CD14-positive monocyte (primary cell): ENCODE results near the gene LDLRAD4. TPM values are rescaled to one million over a fixed set of nuclear protein-coding genes. Genes with fewer than 3 reads are reported as not detected.

Experiments used
- DNase-seq, 3 donors: peaks; one replicate each; pipeline ENCODE4 v3.0.0-alpha.2; 2011 to 2022
- H2AFZ ChIP-seq: 2 replicates; pipeline ENCODE4 v1.6.0; 2012; ENCODE audit warnings: mild to moderate bottlenecking, low read depth, low read length, inconsistent platforms; ENCODE audit not compliant: insufficient read depth, poor library complexity, severe bottlenecking
- H3K27ac ChIP-seq, 2 donors: 1 replicate in 1 of 2; 2 replicates in 1 of 2; pipeline ENCODE4 v1.5.1; 2012 to 2013; ENCODE audit warnings: low read length in 2 of 2, control low read depth in 1 of 2, inconsistent platforms in 1 of 2, low read depth in 1 of 2, mild to moderate bottlenecking in 1 of 2
- H3K27me3 ChIP-seq, 2 donors: one replicate each; pipeline versions ENCODE4 v1.6.0 to v1.6.1; 2011 to 2013; ENCODE audit warnings: low read length in 2 of 2; ENCODE audit not compliant: control insufficient read depth in 2 of 2, insufficient read depth in 2 of 2
- H3K36me3 ChIP-seq, 2 donors: replicated peaks in 1 of 2; 1 replicate in 1 of 2; 2 replicates in 1 of 2; pipeline versions ENCODE4 v1.5.1 to v1.6.1; 2012 to 2013; ENCODE audit warnings: low read length in 2 of 2, control low read depth in 1 of 2, inconsistent platforms in 1 of 2, mild to moderate bottlenecking in 1 of 2; ENCODE audit not compliant: insufficient read depth in 2 of 2, control insufficient read depth in 1 of 2
- H3K4me1 ChIP-seq, 2 donors: 1 replicate in 1 of 2; 2 replicates in 1 of 2; pipeline versions ENCODE4 v1.5.1 to v1.6.1; 2012 to 2013; ENCODE audit warnings: low read length in 2 of 2, control low read depth in 1 of 2, inconsistent platforms in 1 of 2, mild to moderate bottlenecking in 1 of 2, moderate library complexity in 1 of 2; ENCODE audit not compliant: insufficient read depth in 2 of 2, control insufficient read depth in 1 of 2
- H3K4me2 ChIP-seq: replicated peaks from 2 replicates; pipeline ENCODE3; 2012; ENCODE audit warnings: low read length, moderate library complexity, mild to moderate bottlenecking; ENCODE audit not compliant: poor library complexity, severe bottlenecking; ENCODE audit errors: extremely low read depth
- H3K4me3 ChIP-seq, 3 experiments: fragments of 200-600 bp in 1 of 3; sonication (generic) in 1 of 3; replicated peaks in 1 of 3; 1 replicate in 2 of 3; 2 replicates in 1 of 3; pipeline ENCODE4 v1.5.1; 2011 to 2013; ENCODE audit warnings: low read length in 3 of 3, mild to moderate bottlenecking in 3 of 3, control low read depth in 2 of 3, low read depth in 2 of 3, inconsistent platforms in 1 of 3, moderate library complexity in 1 of 3
- H3K79me2 ChIP-seq: 2 replicates; pipeline ENCODE4 v1.6.0; 2012; ENCODE audit warnings: mild to moderate bottlenecking, control low read depth, inconsistent platforms, low read length, moderate library complexity; ENCODE audit not compliant: insufficient read depth
- H3K9ac ChIP-seq: 2 replicates; pipeline ENCODE4 v1.6.0; 2017; ENCODE audit warnings: low read length, mild to moderate bottlenecking; ENCODE audit not compliant: insufficient read depth, poor library complexity, severe bottlenecking
- H3K9me3 ChIP-seq, 2 donors: replicated peaks in 1 of 2; 1 replicate in 1 of 2; 2 replicates in 1 of 2; pipeline versions ENCODE4 v1.5.1 to v1.6.1; 2012 to 2013; ENCODE audit warnings: low read length in 2 of 2, control low read depth in 1 of 2; ENCODE audit not compliant: control insufficient read depth in 1 of 2, insufficient read depth in 1 of 2
- H4K20me1 ChIP-seq: 2 replicates; pipeline ENCODE4 v1.6.0; 2012; ENCODE audit warnings: mild to moderate bottlenecking, low read length, control low read depth, moderate library complexity; ENCODE audit not compliant: insufficient read depth
- H3K27ac Mint-ChIP-seq, 7 donors: one replicate each; pipeline ENCODE4 v1.8.0; 2020; ENCODE audit warnings: mild to moderate bottlenecking in 7 of 7, mixed read lengths in 7 of 7, moderate library complexity in 6 of 7, inconsistent platforms in 2 of 7
- H3K27me3 Mint-ChIP-seq, 3 donors: one replicate each; pipeline ENCODE4 v1.8.0; 2021 to 2022; ENCODE audit warnings: low read depth in 3 of 3, mild to moderate bottlenecking in 3 of 3, mixed read lengths in 3 of 3, moderate library complexity in 3 of 3, inconsistent platforms in 1 of 3
- H3K36me3 Mint-ChIP-seq, 2 donors: one replicate each; pipeline ENCODE4 v1.8.0; 2020; ENCODE audit warnings: mixed read lengths in 2 of 2, inconsistent platforms in 1 of 2, mild to moderate bottlenecking in 1 of 2
- H3K4me1 Mint-ChIP-seq: one replicate; pipeline ENCODE4 v1.8.0; 2020; ENCODE audit warnings: mild to moderate bottlenecking, mixed read lengths
- H3K4me3 Mint-ChIP-seq, 2 donors: one replicate each; pipeline ENCODE4 v1.8.0; 2020; ENCODE audit warnings: mild to moderate bottlenecking in 2 of 2, mixed read lengths in 2 of 2, moderate library complexity in 1 of 2
- H3K9me3 Mint-ChIP-seq, 7 donors: one replicate each; pipeline ENCODE4 v1.8.0; 2020 to 2022; ENCODE audit warnings: mixed read lengths in 7 of 7, mild to moderate bottlenecking in 6 of 7, moderate library complexity in 6 of 7, inconsistent platforms in 2 of 7
- CTCF ChIP-seq: fragments of 200-600 bp; IDR thresholded peaks from one replicate; pipeline ENCODE4 v1.8.0; 2022; ENCODE audit warnings: antibody characterized with exemption, mild to moderate bottlenecking
- WGBS: methylation state at CpG from one replicate; pipeline ENCODE4 v1.1.5; 2013; ENCODE audit warnings: missing lambda C conversion rate; ENCODE audit not compliant: insufficient coverage; 5-methylcytosine and 5-hydroxymethylcytosine counted together
- intact Hi-C, 2 donors: fragments of 100-400 bp; cut with micrococcal nuclease; formaldehyde crosslinking; loops; one replicate each; pipeline versions ENCODE4 v1.15.0 to v1.15.1; 2023
- polyA plus RNA-seq, 3 donors: library from polyadenylated mRNA; depleted of rRNA in 1 of 3; unstranded in 2 of 3; stranded (reverse) in 1 of 3; fragments of 300-500 nt in 2 of 3; fragments of >200 nt in 1 of 3; fragmentation: Illumina TruSeq in 2 of 3; gene quantifications; 1 replicate in 2 of 3; 2 replicates in 1 of 3; pipeline ENCODE4 v1.2.3, GENCODE V29; 2012 to 2021

The LDLRAD4 gene
- polyA plus RNA-seq, 3 donors, result 13.5 to 15.4 (median 13.8) TPM

DNA sequence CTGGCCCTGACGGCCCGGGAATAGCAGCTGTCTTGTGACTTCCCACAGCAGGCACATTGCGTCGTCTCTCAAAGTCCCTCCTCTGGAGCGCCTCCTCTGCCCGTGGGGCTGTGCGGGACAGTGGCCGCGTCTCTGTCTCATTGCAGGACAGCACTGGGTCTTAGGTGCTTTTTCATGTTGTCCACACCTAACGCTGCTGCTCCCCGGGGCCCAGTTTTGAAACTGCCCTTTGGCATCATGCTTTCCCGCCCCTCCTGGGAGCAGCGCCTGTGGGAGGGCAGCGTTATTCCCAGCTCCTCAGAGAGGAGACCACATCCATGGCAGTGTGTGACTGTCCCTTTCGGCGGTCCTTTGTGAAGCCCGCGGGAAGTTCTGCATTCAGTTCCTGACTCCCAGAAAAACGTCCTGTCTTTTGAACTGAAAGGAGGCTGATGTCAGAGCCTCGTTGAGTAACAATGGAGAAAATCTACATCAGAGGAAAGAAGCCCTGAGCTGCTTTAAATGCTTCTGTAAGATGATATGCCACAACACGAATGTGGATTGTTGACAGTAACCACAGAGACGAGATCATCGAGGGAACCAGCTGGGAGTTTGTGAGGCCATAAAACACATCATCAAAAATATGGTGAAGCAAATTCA lies 281.8 kb downstream of the LDLRAD4 start:
- Mint-ChIP-seq H3K4me1 (peaks cover 2% of the 10 kb centered on the region), H3K27me3 (peaks cover 0 to 8% (median under 1%) of the 10 kb centered on the region in 3 donors), H3K27ac (no peak overlapping the region), H3K9me3 (peaks cover 17 to 30% (median 25%) of the 10 kb centered on the region in 7 donors), H3K4me3 (no peak overlapping the region), H3K36me3 (peaks cover 31 to 36% of the 10 kb centered on the region in 2 donors)
- H2AFZ ChIP-seq, result no peak overlapping the region
- H3K27ac ChIP-seq, result no peak overlapping the region
- H3K4me2 ChIP-seq, result no peak overlapping the region
- no peak for TF ChIP-seq CTCF
- peaks cover 26 to 27% of the 10 kb centered on the region in 2 donors for H3K9me3 ChIP-seq
- no peaks in the 10 kb centered on the region for H3K27me3 ChIP-seq
- H3K79me2 ChIP-seq, result no peaks in the 10 kb centered on the region
- H3K4me1 ChIP-seq, result no peaks in the 10 kb centered on the region
- H3K36me3 ChIP-seq, result peaks cover 6 to 22% of the 10 kb centered on the region in 2 donors
- DNase-seq, result no peak
- H3K9ac ChIP-seq, result no peak overlapping the region
- WGBS, result 84% methylated on average over 18 of the region's 23 CpGs
- peaks cover 3% of the 10 kb centered on the region for H4K20me1 ChIP-seq
- H3K4me3 ChIP-seq, result no peak overlapping the region
- intact Hi-C loops, result no loop called here

- H3K9me3 Mint-ChIP-seq, result peaks cover 17 to 30% (median 25%) of the 10 kb centered on the region in 7 donors
- H2AFZ ChIP-seq, result no peak overlapping the region
- no peaks in the 10 kb centered on the region for H3K79me2 ChIP-seq
- H3K36me3 ChIP-seq, result peaks cover 6 to 22% of the 10 kb centered on the region in 2 donors
- peaks cover 3% of the 10 kb centered on the region for H4K20me1 ChIP-seq
- DNase-seq, result no peak
- peaks cover 30 to 32% of the 10 kb centered on the region in 2 donors for H3K36me3 Mint-ChIP-seq
- H3K4me1 ChIP-seq, result no peaks in the 10 kb centered on the region
- no peak overlapping the region for H3K27ac ChIP-seq
- H3K4me2 ChIP-seq, result no peak overlapping the region
- TF ChIP-seq CTCF, result no peak
- no peaks in the 10 kb centered on the region for H3K27me3 ChIP-seq
- H3K27me3 Mint-ChIP-seq, result peaks cover 0 to 6% (median 2%) of the 10 kb centered on the region in 3 donors
- intact Hi-C loops, result no loop called here
- WGBS, result 100% methylated on average over 5 of the region's 10 CpGs
- H3K27ac Mint-ChIP-seq, result peak overlapping the region in 1 of 7 donors; percentile 10
- H3K4me1 Mint-ChIP-seq, result peaks cover 6% of the 10 kb centered on the region
- H3K4me3 ChIP-seq, result no peak overlapping the region
- H3K4me3 Mint-ChIP-seq, result no peak overlapping the region
- H3K9ac ChIP-seq, result no peak overlapping the region
- H3K9me3 ChIP-seq, result peaks cover 26 to 27% of the 10 kb centered on the region in 2 donors
Measured at GRCh38 chr18:13500869-13501542, 282.4 kb downstream of the LDLRAD4 start.
